ENCODE results near the gene MACF1. TPM values are rescaled to one million over a fixed set of nuclear protein-coding genes. Genes with fewer than 3 reads are reported as not detected.
"Not testable (repeated sequence)": the region's sequence is repeated elsewhere in the genome, so short reads cannot be mapped to it uniquely, and the experiment has no call there.

MACF1 gene, protein sequence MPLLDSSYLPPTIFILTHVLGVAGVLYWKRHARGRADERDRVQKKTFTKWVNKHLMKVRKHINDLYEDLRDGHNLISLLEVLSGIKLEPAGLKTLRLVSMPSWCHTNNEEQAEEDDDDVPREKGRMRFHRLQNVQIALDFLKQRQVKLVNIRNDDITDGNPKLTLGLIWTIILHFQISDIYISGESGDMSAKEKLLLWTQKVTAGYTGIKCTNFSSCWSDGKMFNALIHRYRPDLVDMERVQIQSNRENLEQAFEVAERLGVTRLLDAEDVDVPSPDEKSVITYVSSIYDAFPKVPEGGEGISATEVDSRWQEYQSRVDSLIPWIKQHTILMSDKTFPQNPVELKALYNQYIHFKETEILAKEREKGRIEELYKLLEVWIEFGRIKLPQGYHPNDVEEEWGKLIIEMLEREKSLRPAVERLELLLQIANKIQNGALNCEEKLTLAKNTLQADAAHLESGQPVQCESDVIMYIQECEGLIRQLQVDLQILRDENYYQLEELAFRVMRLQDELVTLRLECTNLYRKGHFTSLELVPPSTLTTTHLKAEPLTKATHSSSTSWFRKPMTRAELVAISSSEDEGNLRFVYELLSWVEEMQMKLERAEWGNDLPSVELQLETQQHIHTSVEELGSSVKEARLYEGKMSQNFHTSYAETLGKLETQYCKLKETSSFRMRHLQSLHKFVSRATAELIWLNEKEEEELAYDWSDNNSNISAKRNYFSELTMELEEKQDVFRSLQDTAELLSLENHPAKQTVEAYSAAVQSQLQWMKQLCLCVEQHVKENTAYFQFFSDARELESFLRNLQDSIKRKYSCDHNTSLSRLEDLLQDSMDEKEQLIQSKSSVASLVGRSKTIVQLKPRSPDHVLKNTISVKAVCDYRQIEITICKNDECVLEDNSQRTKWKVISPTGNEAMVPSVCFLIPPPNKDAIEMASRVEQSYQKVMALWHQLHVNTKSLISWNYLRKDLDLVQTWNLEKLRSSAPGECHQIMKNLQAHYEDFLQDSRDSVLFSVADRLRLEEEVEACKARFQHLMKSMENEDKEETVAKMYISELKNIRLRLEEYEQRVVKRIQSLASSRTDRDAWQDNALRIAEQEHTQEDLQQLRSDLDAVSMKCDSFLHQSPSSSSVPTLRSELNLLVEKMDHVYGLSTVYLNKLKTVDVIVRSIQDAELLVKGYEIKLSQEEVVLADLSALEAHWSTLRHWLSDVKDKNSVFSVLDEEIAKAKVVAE (N-terminal part only)
- total RNA-seq (100 to 1,000 TPM; 510 to 525 TPM), total RNA-seq (1,079 to 1,363 reads per million in 2 donors)

DNA sequence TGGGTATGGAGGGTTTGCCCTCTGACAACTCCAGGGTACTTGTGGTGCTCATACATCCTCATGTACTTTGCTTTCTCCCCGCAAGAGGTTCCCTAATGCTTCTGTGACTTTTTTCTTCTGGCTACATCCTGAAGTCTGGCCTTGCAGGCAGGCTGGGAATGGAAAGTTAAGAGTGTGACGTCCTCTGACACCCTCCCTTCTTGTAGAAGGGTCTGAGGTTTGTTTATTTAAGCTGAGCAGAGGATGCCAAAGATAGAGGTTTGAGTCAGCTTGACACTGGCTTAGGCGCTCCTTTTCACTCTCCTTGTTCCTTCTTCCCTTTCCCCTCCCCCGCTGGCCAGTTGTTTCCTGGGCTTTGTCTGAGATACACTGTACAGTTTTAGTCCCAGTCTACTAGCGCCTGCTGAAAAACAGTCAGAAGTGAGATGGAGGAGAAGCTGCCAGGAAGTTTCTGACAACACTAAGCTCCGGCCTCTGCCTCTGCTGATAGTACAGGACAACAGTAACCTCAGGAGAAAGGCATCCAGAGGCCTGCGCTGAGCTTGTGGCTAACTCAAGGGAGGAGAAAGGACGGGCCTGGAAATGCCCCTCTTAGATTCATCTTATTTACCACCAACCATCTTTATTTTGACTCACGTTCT lies at the start of gene MACF1:
Gene MACF1, plus strand, starts transcription at position 255 of the 641 bp plus-strand sequence. Its CDS starts 328 bp downstream, at position 583.
- peak within 1 kb of the TSS; percentile 99 for H3K4me3 Mint-ChIP-seq
- H3K27me3 Mint-ChIP-seq, result no peaks in the 10 kb centered on the region
- peak; percentile 38 for ATAC-seq
- H3K4me1 Mint-ChIP-seq, result peaks cover 42% of the 10 kb centered on the region
- peak within 1 kb of the TSS; percentile 99 for H3K27ac Mint-ChIP-seq
- H3K36me3 Mint-ChIP-seq (ENCODE audit: low read depth), result peaks cover 8% of the 10 kb centered on the region
- no peak for DNase-seq
- H3K9me3 ChIP-seq (ENCODE audit: control insufficient read depth, low read length, poor library complexity, severe bottlenecking), result no peaks in the 10 kb centered on the region

DNA sequence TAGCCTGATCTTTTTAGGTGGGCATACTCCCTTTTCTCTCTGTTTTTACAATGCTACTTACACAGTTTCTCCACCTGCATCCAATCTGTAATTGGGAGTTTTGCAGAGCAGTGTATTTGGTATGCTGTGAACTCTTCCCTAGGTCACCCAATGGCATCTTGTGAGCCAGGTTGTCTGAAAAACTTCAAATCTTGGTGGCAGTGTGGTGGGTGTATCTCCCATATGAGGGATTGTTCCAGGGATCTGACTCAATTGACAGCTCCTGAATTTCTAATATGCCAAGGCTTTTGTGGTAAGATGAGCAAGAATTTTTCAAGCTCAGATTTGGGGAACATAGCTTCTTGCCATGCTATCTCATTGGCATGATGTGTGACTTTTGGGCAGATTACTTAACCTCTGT lies 47.2 kb upstream of the MACF1 start:
- H3K9me3 ChIP-seq (ENCODE audit: control insufficient read depth, low read length, poor library complexity, severe bottlenecking), result no peaks in the 10 kb centered on the region
- Mint-ChIP-seq H3K36me3 (ENCODE audit: low read depth) (no peaks in the 10 kb centered on the region), H3K4me1 (peaks cover 2% of the 10 kb centered on the region), H3K27me3 (peaks cover 6% of the 10 kb centered on the region), H3K27ac (no peak overlapping the region), H3K4me3 (no peak overlapping the region)
- ATAC-seq, result no peak
- no peak for DNase-seq

DNA sequence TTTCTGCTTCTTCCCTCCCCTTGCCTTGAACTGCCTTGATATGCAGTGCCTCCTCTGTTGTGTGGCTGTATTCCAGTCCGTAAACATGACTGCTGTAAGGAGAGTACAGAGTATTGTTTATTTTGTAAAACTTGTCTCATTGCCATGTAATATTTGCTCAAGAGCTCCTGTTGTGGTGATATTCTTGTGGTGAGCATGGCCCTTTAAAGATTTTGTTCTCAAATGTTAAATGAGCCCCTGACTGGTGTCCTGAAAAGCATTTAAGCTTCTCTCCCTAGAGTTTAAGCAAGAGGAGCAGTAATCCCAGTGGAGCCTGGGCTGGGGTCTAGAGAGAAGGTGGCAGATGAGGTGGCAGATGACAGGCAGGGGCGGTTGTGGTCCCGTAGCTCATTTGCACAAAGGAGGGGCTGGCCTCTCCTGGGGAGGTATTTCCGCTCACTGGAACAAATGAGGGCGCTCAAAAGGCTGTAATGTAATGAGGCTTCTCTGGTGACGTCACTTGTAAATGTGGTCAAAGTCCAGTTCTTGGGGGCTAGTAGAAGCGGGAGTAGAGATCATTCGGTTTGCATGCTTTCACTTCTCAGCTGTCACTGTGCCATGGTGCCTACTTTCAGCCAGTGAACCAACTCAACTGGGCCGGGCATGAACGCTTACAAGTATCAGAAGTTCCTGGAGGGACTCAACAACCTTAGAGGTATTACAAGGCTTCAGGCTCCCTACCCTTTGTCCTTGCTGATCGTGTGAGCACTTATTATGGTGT lies 46.0 kb upstream of the MACF1 start:
- DNase-seq (no peak), ATAC-seq (no peak)
- no peak overlapping the region for H3K27ac Mint-ChIP-seq
- no peaks in the 10 kb centered on the region for H3K9me3 ChIP-seq (ENCODE audit: control insufficient read depth, low read length, poor library complexity, severe bottlenecking)
- H3K36me3 Mint-ChIP-seq (ENCODE audit: low read depth), result no peaks in the 10 kb centered on the region
- H3K4me1 Mint-ChIP-seq, result peaks cover 2% of the 10 kb centered on the region
- peaks cover 6% of the 10 kb centered on the region for H3K27me3 Mint-ChIP-seq
- H3K4me3 Mint-ChIP-seq, result no peak overlapping the region

GRCh38 chr1:39159224-39160036 lies 45.1 kb upstream of the MACF1 start:
- no peaks in the 10 kb centered on the region for H3K9me3 ChIP-seq (ENCODE audit: control insufficient read depth, low read length, poor library complexity, severe bottlenecking)
- no peaks in the 10 kb centered on the region for H3K4me1 Mint-ChIP-seq
- no peak for DNase-seq
- H3K36me3 Mint-ChIP-seq (ENCODE audit: low read depth), result no peaks in the 10 kb centered on the region
- no peak for ATAC-seq
- no peak overlapping the region for H3K4me3 Mint-ChIP-seq
- no peak overlapping the region for H3K27ac Mint-ChIP-seq
- peaks cover 6% of the 10 kb centered on the region for H3K27me3 Mint-ChIP-seq

- H3K9me3 ChIP-seq (ENCODE audit: control insufficient read depth, low read length, poor library complexity, severe bottlenecking), result no peaks in the 10 kb centered on the region
- H3K4me3 Mint-ChIP-seq, result no peak overlapping the region
- DNase-seq (no peak), ATAC-seq (no peak)
- H3K27me3 Mint-ChIP-seq, result peaks cover 6% of the 10 kb centered on the region
- no peak overlapping the region for H3K27ac Mint-ChIP-seq
- H3K4me1 Mint-ChIP-seq, result peaks cover 2% of the 10 kb centered on the region
- H3K36me3 Mint-ChIP-seq (ENCODE audit: low read depth), result no peaks in the 10 kb centered on the region
Measured at GRCh38 chr1:39160703-39161102, 43.8 kb upstream of the MACF1 start.

DNA sequence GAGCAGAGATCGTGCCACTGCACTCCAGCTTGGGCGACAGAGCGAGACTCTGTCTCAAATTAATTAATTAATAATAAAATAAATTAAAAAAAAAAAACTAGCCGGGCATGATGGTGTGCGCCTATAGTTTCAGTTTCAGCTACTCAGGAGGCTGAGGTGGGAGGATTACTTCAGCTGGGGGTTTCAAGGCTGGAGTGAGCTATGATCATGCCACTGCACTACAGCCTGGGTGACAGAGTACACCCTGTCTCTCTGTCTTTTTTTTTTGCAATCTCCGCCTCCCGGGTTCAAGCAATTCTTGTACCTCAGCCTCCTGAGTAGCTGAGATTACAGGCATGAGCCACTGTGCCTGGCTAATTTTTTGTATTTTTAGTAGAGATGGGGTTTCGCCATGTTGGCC lies 42.7 kb upstream of the MACF1 start:
- not testable (repeated sequence) for H3K9me3 ChIP-seq (ENCODE audit: control insufficient read depth, low read length, poor library complexity, severe bottlenecking); ATAC-seq; H3K4me1 Mint-ChIP-seq; H3K27me3 Mint-ChIP-seq; DNase-seq; H3K27ac Mint-ChIP-seq; H3K4me3 Mint-ChIP-seq; H3K36me3 Mint-ChIP-seq (ENCODE audit: low read depth)

GRCh38 chr1:39163469-39163868 lies 41.0 kb upstream of the MACF1 start:
- no peaks in the 10 kb centered on the region for H3K9me3 ChIP-seq (ENCODE audit: control insufficient read depth, low read length, poor library complexity, severe bottlenecking)
- DNase-seq, result no peak
- H3K4me3 Mint-ChIP-seq, result no peak overlapping the region
- peaks cover 5% of the 10 kb centered on the region for H3K4me1 Mint-ChIP-seq
- H3K27me3 Mint-ChIP-seq, result peaks cover 6% of the 10 kb centered on the region
- no peak overlapping the region for H3K27ac Mint-ChIP-seq
- H3K36me3 Mint-ChIP-seq (ENCODE audit: low read depth), result no peaks in the 10 kb centered on the region
- ATAC-seq, result no peak

- ATAC-seq (no peak), DNase-seq (no peak)
- no peak overlapping the region for H3K27ac Mint-ChIP-seq
- peaks cover 6% of the 10 kb centered on the region for H3K27me3 Mint-ChIP-seq
- H3K4me1 Mint-ChIP-seq, result peaks cover 7% of the 10 kb centered on the region
- peaks cover 3% of the 10 kb centered on the region for H3K36me3 Mint-ChIP-seq (ENCODE audit: low read depth)
- H3K9me3 ChIP-seq (ENCODE audit: control insufficient read depth, low read length, poor library complexity, severe bottlenecking), result no peaks in the 10 kb centered on the region
- no peak overlapping the region for H3K4me3 Mint-ChIP-seq
Measured at GRCh38 chr1:39164256-39164655, 40.2 kb upstream of the MACF1 start.

GRCh38 chr1:39165049-39165448 lies 39.4 kb upstream of the MACF1 start:
- Mint-ChIP-seq H3K27ac (no peak overlapping the region), H3K4me3 (no peak overlapping the region), H3K27me3 (peaks cover 6% of the 10 kb centered on the region), H3K36me3 (ENCODE audit: low read depth) (peaks cover 3% of the 10 kb centered on the region), H3K4me1 (peaks cover 8% of the 10 kb centered on the region)
- H3K9me3 ChIP-seq (ENCODE audit: control insufficient read depth, low read length, poor library complexity, severe bottlenecking), result no peaks in the 10 kb centered on the region
- no peak for ATAC-seq
- no peak for DNase-seq

- Mint-ChIP-seq H3K27ac (no peak overlapping the region), H3K4me1 (peaks cover 11% of the 10 kb centered on the region), H3K4me3 (no peak overlapping the region), H3K36me3 (ENCODE audit: low read depth) (peaks cover 3% of the 10 kb centered on the region), H3K27me3 (peaks cover 6% of the 10 kb centered on the region)
- no peaks in the 10 kb centered on the region for H3K9me3 ChIP-seq (ENCODE audit: control insufficient read depth, low read length, poor library complexity, severe bottlenecking)
- ATAC-seq (no peak), DNase-seq (no peak)
Measured at GRCh38 chr1:39165488-39165887, 39.0 kb upstream of the MACF1 start.

GRCh38 chr1:39167632-39168209 lies 36.8 kb upstream of the MACF1 start:
- Mint-ChIP-seq H3K4me3 (no peak overlapping the region), H3K4me1 (peaks cover 11% of the 10 kb centered on the region), H3K36me3 (ENCODE audit: low read depth) (peaks cover 3% of the 10 kb centered on the region), H3K27me3 (no peaks in the 10 kb centered on the region), H3K27ac (no peak overlapping the region)
- DNase-seq (no peak), ATAC-seq (no peak)
- H3K9me3 ChIP-seq (ENCODE audit: control insufficient read depth, low read length, poor library complexity, severe bottlenecking), result no peaks in the 10 kb centered on the region

All from T-helper 17 cell (primary cell).